HG02852 (cell line): ENCODE results near the gene SLC23A3.
"Not testable (repeated sequence)": the region's sequence is repeated elsewhere in the genome, so short reads cannot be mapped to it uniquely, and the experiment has no call there.

Experiments used
- ATAC-seq: cut with Tn5 transposase; IDR thresholded peaks from one replicate; pipeline ENCODE4 v1.9.1; 2021; ENCODE audit warnings: mild to moderate bottlenecking, moderate library complexity; ENCODE audit not compliant: unreplicated experiment

SLC23A3 gene

DNA sequence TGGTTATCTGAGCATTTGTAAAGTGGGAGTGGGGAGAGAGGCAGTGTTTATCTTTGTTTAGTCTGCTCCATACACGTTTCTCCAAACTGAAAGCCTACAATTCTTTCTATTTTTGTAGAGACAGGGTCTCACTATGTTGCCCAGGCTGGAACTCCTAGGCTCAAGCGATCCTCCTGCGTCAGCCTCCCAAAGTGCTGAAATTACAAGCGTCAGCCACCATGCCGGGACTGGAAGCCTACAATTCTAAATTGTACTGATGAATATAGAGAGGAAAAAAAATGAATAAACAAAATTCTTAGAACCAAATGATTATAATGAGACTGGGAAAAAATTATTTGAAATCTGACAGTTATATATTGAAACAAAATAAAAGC lies 35.3 kb upstream of the SLC23A3 start:
- ATAC-seq, result no peak

DNA sequence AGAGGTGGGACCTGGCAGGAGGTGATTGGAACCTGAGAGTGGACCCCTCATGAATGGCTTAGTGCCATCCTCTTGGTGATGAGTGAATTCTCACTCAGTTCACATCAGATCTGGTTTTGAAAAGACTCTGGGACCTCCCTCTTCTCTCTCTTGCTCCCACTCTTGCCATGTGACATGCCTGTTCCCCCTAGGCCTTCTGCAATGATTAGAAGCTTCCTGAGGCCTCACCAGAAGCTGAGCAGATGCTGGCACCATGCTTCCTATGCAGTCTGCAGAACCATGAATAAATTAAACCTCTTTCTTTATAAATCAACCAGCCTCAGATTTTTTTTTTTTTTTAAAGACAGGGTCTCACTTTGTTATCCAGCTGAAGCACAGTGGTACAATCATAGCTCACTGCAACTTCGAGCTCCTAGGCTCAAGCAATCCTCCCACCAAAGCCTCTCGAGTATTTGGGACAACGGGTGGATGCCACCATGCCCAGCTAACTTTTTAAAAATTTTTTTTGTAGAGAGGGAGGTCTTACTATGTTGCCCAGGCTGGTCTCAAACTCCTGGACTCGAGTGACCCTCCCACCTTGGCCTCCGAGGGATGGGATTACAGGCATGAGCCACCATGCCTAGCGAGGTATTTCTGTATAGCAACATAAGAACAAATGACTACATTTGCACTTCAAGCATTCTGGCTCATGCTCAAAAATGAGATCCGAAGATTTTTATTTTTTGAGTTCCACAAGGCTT lies 34.8 kb upstream of the SLC23A3 start:
- ATAC-seq, result no peak

DNA sequence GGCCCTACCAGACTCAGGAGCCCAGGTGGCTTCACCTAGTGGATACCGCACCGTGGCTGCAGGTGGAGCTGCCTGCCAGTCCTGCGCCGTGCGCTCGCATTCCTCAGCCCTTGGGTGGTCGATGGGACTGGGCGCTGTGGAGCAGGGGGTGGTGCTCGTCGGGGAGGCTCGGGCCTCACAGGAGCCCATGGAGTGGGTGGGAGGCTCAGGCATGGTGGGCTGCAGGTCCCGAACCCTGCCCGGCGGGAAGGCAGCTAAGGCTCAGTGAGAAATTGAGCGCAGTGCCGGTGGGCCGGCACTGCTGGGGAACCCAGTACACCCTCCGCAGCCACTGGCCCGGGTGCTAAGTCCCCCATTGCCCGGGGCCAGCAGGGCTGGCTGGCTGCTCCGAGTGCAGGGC lies 31.5 kb upstream of the SLC23A3 start:
- not testable (repeated sequence) for ATAC-seq

DNA sequence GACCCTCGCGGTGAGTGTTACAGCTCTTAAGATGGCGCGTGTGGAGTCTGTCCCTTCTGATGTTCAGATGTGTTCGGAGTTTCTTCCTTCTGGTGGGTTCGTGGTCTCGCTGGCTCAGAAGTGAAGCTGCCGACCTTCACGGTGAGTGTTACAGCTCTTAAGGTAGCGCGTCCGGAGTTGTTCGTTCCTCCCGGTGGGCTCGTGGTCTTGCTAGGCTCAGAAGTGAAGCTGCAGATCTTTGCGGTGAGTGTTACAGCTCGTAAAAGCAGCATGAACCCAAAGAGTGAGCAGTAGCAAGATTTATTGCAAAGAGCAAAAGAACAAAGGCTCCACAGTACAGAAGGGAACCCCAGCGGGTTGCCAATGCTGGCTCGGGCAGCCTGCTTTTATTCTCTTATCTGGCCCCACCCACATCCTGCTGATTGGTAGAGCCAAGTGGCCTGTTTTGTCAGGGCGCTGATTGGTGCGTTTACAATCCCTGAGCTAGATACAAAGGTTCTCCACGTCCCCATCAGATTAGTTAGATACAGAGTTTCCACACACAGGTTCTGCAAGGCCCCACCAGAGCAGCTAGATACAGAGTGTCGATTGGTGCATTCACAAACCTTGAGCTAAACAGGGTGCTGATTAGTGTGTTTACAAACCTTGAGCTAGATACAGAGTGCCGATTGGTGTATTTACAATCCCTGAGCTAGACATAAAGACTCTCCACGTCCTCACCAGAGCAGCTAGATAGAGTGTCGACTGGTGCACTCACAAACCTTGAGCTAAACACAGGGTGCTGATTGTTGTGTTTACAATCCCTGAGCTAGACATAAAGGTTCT lies 30.9 kb upstream of the SLC23A3 start:
- not testable (repeated sequence) for ATAC-seq

DNA sequence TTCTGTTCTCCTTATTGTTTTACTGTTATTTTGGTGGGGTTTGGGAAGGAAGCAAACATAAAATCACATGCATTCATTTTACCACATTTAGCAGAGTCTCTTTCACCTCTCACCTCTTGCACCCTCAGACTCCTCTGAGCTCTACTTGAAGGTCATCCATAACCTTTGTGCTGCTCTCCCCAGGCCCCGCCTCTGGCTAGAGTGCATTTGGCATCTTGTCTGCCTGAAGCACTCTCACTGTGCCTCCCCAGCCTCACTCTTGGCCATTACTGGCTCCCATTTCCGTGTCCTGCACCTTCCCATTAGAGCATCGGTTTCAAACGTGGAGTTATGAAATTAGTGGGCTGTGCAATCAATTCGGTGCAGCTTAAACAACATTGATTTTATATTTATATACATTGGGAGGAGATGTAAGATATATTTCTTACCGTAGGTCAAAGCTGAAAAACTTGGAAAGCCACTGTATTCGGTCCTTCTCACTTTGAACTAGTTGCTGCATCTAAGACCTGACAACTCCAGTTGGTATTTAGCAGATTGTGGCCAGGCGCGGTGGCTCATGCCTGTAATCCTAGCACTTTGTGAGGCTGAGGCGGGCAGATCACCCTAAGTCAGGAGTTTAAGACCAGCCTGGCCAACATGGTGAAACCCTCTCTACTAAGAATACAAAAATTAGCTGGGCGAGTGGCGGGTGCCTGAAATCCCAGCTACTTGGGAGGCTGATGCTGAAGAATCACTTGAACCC lies 29.8 kb upstream of the SLC23A3 start:
- ATAC-seq, result no peak

DNA sequence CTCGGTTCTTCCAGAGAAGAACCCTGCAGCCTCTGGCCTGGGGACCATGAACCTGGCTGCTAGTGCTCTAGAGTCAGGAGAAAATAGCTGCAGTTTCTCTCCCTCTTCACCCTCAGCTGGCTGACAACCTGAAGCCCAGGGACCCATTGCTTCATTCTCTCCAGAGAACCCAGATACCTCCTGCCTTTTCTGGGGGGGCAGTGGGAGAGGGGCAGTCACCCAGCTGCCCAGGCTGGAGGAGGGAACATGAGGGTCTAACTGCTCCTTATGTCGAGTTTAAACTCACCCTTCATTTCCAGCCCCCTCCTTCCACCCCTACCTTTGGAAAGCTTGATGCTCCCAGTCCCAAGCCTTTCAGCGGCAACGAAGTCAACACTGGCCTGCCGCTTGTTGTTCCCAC lies 29.1 kb upstream of the SLC23A3 start:
- ATAC-seq, result no peak

DNA sequence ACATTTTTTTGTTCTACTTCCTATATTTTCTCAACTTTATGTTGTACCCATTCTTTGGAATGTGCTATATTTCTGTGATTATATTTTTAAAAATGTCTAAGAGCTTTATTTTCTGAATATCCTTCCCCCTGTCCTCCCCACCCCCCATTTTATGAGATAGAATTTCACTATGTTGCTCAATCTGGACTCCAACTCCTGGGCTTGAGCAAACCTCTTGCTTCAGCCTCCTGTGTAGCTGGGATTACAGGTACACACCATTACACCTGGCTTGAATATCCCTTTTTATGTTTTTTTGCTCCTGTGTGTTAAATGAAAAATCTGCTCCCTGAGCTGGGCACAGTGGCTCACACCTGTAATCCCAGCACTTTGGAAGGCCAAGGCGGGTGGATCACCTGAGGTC lies 27.6 kb upstream of the SLC23A3 start:
- no peak for ATAC-seq

DNA sequence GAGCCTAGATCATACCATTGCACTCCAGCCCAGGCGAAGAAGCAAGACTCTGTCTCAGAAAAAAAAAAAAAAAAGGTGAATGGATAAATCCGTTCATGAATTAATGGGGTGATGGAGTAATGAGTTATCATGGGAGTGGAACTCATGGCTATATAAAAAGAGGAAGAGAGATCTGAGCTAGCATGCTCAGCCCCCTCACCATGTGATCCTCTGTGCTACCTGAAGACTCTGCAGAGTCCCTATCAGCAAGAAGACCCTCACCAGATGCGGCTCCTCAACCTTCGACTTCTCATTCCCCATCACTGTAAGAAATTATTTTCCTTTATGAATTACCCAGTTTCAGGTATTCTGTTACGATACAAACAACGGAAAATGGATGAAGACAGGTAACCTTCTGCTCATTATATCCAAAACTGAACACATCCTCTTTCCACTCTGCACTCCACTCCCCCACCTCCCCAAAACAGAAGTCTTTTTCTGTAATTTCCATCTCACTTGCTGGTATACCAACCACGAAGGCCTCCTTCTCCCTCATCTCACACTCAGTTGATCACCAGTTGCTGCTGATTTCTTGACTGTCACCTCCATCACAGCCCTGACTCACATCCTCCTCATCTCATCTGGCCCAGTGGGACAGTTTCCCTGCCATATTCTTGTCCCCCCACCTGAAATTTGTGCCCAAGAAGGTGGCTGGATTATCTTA lies 17.1 kb upstream of the SLC23A3 start:
- ATAC-seq, result no peak

DNA sequence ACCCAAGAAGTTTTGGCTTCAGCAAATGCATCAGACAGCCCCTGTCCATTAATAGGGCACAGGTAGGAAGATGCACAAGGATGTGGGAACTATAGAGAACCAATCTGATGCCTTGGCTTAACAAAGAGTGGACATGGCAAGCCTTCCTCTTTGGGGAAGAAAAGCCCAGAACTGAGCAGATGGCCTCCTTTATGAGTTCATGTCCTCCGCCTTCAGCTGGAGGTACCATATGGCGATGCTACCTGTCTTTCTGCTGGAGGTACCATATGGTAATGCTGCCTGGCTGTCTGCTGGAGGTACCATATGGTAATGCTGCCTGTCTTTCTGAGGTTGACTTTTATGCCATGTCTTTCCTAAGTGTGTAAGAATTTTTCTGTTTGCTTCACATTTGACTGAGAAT lies 14.3 kb upstream of the SLC23A3 start:
- ATAC-seq, result no peak

DNA sequence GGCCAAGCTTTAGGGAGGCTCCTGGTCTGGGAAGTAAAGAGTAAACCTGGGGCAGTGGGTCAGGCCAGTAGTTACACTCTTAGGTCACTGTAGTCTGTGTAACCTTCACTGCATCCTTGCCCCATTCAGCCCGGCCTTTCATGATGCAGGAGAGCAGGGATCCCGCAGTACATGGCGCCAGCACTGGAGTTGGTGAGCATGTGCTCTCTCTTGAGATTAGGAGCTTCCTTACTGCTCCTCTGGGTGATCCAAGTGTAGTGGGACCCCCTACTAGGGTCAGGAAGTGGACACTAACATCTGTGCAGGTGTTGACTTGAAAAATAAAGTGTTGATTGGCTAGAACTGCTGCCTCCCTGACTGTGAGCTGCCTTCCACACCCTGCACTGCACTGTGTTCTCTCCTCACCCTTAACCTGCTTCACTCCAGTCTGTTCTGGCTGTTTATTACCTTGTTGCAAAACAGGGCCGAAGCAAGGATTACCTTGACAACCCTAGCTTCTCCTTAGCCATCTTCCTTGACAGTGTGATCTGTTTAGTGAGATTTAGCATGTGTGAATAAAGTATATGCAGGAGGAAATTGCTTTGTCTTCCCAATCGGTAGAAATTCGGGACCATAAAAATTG lies 13.4 kb upstream of the SLC23A3 start:
- ATAC-seq, result no peak

DNA sequence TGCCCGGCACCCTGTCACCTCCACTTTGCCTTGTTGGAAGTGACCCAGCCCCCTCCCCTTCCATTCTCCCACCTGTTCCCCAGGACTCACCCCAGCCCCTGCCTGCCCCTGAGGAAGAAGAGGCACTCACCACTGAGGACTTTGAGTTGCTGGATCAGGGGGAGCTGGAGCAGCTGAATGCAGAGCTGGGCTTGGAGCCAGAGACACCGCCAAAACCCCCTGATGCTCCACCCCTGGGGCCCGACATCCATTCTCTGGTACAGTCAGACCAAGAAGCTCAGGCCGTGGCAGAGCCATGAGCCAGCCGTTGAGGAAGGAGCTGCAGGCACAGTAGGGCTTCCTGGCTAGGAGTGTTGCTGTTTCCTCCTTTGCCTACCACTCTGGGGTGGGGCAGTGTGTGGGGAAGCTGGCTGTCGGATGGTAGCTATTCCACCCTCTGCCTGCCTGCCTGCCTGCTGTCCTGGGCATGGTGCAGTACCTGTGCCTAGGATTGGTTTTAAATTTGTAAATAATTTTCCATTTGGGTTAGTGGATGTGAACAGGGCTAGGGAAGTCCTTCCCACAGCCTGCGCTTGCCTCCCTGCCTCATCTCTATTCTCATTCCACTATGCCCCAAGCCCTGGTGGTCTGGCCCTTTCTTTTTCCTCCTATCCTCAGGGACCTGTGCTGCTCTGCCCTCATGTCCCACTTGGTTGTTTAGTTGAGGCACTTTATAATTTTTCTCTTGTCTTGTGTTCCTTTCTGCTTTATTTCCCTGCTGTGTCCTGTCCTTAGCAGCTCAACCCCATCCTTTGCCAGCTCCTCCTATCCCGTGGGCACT lies 12.7 kb upstream of the SLC23A3 start:
- no peak for ATAC-seq

DNA sequence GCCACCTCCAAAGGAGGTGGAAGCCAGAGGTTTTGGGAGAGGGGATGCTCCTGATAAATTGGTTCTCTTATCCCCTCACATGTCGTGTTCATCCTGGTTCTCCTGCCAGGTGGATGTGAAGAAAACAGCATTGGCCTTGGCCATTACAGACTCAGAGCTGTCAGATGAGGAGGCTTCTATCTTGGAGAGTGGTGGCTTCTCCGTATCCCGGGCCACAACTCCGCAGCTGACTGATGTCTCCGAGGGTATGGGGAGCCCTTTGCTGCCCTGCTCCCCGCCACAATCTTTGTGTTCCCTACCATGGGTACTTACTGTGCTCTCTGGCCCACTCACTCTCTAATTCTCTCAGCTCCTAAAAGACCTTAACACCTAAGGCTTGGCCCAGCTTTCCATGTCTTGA lies 11.7 kb upstream of the SLC23A3 start:
- no peak for ATAC-seq

DNA sequence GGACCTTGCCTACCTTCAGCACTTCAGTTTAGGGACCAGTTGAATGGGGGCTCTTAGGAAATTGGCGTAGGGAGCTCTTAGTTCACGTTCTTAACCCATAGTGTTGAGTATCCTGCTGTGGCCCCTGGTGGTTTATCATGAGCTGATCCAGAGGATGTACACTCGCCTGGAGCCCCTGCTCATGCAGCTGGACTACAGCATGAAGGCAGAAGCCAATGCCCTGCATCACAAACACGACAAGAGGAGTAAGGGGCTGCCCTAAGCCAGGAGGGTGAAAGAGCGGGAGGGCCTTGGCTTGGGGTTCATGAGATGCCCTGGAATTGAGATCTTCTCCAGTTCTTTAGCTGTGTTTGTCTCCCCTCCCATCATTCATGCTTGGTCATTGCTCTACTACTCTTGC lies 11.1 kb upstream of the SLC23A3 start:
- ATAC-seq, result no peak

DNA sequence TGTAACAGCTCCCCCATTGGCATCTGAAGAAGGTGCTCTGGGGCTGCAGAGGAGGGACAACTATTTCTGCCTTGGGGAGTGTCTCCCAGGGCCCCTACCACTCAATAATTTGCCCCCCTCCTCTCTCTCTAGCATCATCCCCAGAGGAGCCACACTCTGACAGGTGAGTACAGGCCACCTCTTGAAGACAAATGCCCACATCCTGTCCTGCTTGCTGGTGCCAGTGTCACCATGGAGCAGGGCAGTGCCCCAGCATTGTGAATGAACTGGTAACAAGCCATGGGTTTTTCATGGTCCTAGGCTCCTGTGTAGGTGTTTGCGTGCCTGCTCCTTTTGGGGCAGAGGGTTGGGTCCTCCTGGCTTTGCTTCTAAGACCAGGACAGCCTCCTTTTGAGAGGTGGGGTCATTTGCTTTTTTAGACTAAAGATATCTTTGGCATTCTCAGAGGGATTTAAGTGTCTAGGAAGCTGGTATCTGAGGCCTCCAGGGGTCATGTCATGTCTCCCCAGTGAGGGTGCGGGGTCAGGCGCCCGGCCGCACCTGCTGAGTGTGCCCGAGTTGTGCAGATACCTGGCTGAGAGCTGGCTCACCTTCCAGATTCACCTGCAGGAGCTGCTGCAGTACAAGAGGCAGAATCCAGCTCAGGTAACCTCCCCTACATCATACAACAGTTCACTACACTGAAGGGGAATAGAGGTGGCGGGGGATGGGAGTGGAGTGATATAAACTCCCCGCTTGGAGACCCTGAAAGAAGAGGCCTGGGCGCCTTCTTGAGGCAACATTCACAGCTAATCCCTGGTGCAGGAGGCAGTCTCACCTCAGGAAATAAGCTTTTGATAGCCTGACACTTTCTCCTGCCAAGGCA lies 10.0 kb upstream of the SLC23A3 start:
- ATAC-seq, result no peak

DNA sequence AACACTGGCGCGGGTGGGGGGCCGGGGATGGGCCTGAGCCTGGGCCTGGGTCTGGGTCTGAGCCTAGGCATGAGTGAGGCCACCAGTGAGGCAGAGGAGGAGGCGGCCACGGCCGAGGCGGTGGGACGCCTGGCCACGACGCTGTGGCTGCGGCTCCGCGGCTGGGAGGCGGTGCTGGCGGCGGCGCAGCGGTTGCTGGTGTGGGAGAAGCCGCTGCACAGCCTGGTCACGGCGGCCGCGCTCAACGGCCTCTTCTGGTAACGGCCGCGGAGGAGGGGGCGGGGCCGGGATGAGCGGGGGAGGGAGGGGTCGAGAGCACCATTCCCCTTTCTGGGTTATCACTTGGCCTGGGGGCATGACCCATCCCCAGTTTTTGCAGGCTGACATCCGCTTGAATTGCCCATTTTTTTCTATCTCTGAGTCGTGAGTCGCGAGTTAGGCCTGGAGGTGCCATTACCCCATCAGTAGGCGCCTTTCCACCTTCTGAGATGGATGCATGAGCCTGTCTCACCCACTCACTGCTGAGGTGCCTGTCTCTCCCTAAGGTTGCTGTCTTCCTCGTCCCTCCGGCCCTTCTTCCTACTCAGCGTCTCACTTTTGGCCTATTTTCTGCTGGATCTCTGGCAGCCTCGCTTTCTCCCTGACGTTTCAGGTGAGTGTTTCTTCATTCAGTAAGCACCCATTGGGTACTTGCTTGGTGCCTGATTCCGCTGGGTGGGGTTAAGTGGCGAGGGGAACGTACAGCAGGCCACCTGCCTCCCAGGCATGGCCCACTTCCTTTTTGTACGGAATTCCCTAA lies 8.7 kb upstream of the SLC23A3 start:
- peak; percentile 20 for ATAC-seq

DNA sequence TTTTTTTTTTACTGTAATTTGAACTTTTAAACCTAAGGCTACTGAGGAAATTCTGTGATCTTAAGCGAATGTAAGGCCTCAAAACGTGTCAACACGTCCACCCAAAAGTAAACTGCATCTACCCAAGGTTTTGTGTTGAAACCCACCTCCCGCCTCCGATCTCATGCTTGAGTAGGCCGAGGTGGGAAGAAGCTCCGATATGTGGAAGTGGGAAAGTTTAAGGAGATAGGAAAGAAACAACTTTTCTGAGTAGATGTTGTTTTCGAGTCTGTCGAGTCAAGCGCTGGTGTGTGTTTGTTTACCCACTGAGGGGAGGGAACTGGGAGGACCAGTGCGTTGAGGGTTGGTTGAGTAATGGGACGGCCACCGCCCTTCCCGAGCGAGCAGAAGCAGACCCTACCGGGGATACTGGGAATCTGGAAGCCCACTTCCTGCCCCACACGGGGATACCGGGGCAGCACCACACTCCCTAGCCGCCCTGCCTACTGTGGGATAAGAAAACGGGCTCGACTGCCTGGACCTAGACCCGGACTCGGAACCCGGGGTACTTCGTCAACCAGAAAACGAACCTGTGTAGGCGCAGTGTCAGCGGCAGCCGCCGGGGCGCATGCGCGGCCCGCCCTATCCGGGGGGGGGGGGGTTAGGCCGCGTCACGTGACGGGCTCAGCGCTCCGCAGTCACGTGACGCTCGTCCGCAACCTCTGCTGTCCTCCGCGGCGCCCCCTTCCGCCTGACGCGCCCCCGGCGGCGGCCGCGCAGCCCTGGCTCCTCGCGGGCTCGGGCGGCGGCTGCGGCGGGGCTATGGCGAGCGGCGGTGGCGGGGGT lies 7.9 kb upstream of the SLC23A3 start, which contains the start of gene RETREG2:
Gene RETREG2, plus strand, starts transcription at position 724 of the 825 bp plus-strand sequence. Its CDS starts 78 bp downstream, at position 802.
- ATAC-seq, result peak; percentile 37
